Choroid plexus epithelial cell (primary cell): ENCODE results near the gene ZFP64.
A peak's percentile ranks its signal among the peaks of the same experiment; 100 is the strongest.

Experiments used
- DNase-seq: peaks from one replicate; pipeline ENCODE4 v3.0.0-alpha.2; 2010; ENCODE audit warnings: low read depth
- H3K4me3 ChIP-seq: 2 replicates; pipeline ENCODE4 v1.5.1; 2011; ENCODE audit warnings: low read depth, mild to moderate bottlenecking, control low read depth, low read length, moderate library complexity
- CTCF ChIP-seq: conservative IDR thresholded peaks from 2 replicates; pipeline ENCODE4 v1.5.1; 2011; ENCODE audit warnings: low read depth, mild to moderate bottlenecking, control low read depth, inconsistent platforms, low read length, moderate library complexity

ZFP64 gene

DNA sequence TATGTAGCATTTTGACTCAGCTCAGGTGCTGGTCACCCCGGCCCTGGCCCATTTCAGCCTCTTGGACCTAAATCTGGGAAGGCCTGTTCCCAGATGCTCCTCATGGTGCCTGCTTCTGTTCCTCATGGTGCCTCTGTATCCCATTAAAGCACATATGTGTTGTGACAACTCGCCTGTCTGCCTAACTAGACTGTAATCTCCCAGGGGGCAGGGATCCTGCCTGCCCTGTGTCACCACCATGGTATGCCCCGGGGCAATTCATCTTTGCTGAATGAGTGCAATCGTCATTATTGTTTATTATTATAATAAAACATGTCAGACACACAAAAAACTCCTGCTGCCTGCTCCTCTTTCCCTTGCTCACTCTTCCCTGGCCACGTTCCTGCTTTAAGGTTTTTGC lies 62.0 kb downstream of the ZFP64 start:
- TF ChIP-seq CTCF: no peak
- peak; percentile 6 for DNase-seq
- no peak overlapping the region for H3K4me3 ChIP-seq

GRCh38 chr20:52127309-52127708 lies 64.3 kb downstream of the ZFP64 start:
- DNase-seq: no peak
- TF ChIP-seq CTCF: no peak
- H3K4me3 ChIP-seq: no peak overlapping the region

- no peak overlapping the region for H3K4me3 ChIP-seq
- no peak for TF ChIP-seq CTCF
- no peak for DNase-seq
Observed at GRCh38 chr20:52124821-52125220, 66.8 kb downstream of the ZFP64 start.

GRCh38 chr20:52118696-52119095 lies 72.9 kb downstream of the ZFP64 start:
- no peak for TF ChIP-seq CTCF
- DNase-seq: no peak
- H3K4me3 ChIP-seq: no peak overlapping the region

DNA sequence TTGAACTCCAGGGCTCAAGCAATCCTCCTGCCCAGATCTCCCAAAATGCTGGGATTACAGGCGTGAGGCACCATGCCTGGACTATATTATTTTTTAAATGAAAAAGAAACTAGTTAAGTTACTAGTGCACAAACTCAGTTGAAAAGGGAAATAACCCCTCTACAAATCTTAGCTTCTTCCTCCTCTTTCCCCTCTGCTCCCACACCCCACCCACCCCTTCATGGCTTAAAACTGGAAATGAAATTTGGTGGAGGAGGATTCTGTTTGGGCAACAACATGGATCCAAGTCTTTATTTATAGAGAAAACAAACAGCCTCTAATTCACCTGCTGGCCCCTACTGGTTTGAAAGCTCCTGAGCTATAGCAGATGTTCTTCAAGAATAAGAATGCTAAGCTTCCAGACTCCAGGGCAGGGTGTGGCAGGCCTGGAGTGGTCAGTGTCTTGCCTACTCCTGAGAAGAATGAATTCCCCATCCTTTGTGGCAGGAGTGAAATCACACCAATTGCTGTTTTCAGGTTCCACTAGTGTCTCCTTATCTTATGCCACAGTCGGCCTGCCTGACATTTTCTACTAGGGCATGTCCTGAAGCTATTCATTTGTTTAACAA lies 73.5 kb downstream of the ZFP64 start:
- no peak for DNase-seq
- H3K4me3 ChIP-seq: no peak overlapping the region
- no peak for TF ChIP-seq CTCF

- no peak overlapping the region for H3K4me3 ChIP-seq
- DNase-seq: no peak
- TF ChIP-seq CTCF: no peak
Observed at GRCh38 chr20:52110456-52110855, 81.1 kb downstream of the ZFP64 start.
